ENCODE measurements around the gene XPR1.

Gene XPR1

GRCh38 chr1:180884588-180885300, 252.9 kb downstream of the XPR1 start:
- no peaks in the 10 kb centered on the region for H3K27me3 ChIP-seq
- TF ChIP-seq CTCF (IDR thresholded peaks at IDR 0.05; ENCODE audit: low read depth, low read length) = no peak
- no peak overlapping the region for H3K4me3 ChIP-seq (ENCODE audit: low read depth, low read length)
- peaks cover 6% of the 10 kb centered on the region for H3K36me3 ChIP-seq
- no peaks in the 10 kb centered on the region for H3K4me1 ChIP-seq
- no peak for DNase-seq
- no peaks in the 10 kb centered on the region for H3K9me3 ChIP-seq

- no peaks in the 10 kb centered on the region for H3K9me3 ChIP-seq
- H3K36me3 ChIP-seq = no peaks in the 10 kb centered on the region; the same call in none of the 2 replicates
- H3K27me3 ChIP-seq = no peaks in the 10 kb centered on the region
- no peaks in the 10 kb centered on the region for H3K4me1 ChIP-seq
- TF ChIP-seq CTCF (IDR thresholded peaks at IDR 0.05; ENCODE audit: low read depth, low read length) = no peak
- no peak for DNase-seq
- H3K4me3 ChIP-seq (ENCODE audit: low read depth, low read length) = no peak overlapping the region
Observed at GRCh38 chr1:180886338-180886737, 254.5 kb downstream of the XPR1 start.

GRCh38 chr1:180887841-180888240, 256.0 kb downstream of the XPR1 start:
- Histone ChIP-seq H3K4me3 (ENCODE audit: low read depth, low read length) (no peak overlapping the region), H3K9me3 (no peaks in the 10 kb centered on the region), H3K27me3 (no peaks in the 10 kb centered on the region), H3K36me3 (no peaks in the 10 kb centered on the region; the same call in 1 of the 2 replicates), H3K4me1 (no peaks in the 10 kb centered on the region)
- DNase-seq = no peak
- TF ChIP-seq CTCF (IDR thresholded peaks at IDR 0.05; ENCODE audit: low read depth, low read length) = no peak

- Histone ChIP-seq H3K9me3 (no peaks in the 10 kb centered on the region), H3K4me1 (no peaks in the 10 kb centered on the region), H3K27me3 (no peaks in the 10 kb centered on the region), H3K4me3 (ENCODE audit: low read depth, low read length) (no peak overlapping the region), H3K36me3 (no peaks in the 10 kb centered on the region; the same call in 1 of the 2 replicates)
- DNase-seq = no peak
- TF ChIP-seq CTCF (IDR thresholded peaks at IDR 0.05; ENCODE audit: low read depth, low read length) = no peak
Observed at GRCh38 chr1:180888870-180889269, 257.0 kb downstream of the XPR1 start.

- Histone ChIP-seq H3K9me3 (no peaks in the 10 kb centered on the region), H3K4me1 (no peaks in the 10 kb centered on the region), H3K36me3 (no peaks in the 10 kb centered on the region), H3K27me3 (no peaks in the 10 kb centered on the region), H3K4me3 (ENCODE audit: low read depth, low read length) (no peak overlapping the region)
- TF ChIP-seq CTCF (IDR thresholded peaks at IDR 0.05; ENCODE audit: low read depth, low read length) = no peak
- DNase-seq = no peak
Observed at GRCh38 chr1:180889325-180889724, 257.5 kb downstream of the XPR1 start.

- no peak overlapping the region for H3K4me3 ChIP-seq (ENCODE audit: low read depth, low read length)
- H3K9me3 ChIP-seq = no peaks in the 10 kb centered on the region
- no peak for TF ChIP-seq CTCF (IDR thresholded peaks at IDR 0.05; ENCODE audit: low read depth, low read length)
- DNase-seq = no peak
- no peaks in the 10 kb centered on the region for H3K36me3 ChIP-seq
- no peaks in the 10 kb centered on the region for H3K4me1 ChIP-seq
- H3K27me3 ChIP-seq = no peaks in the 10 kb centered on the region
Observed at GRCh38 chr1:180892272-180892671, 260.4 kb downstream of the XPR1 start.

Measured in BE2C (cell line).